ENCODE results near the gene PKN1. TPM values are rescaled to one million over a fixed set of nuclear protein-coding genes. Genes with fewer than 3 reads are reported as not detected.

The PKN1 gene
- total RNA-seq, 2 donors from 2014 or later = 103 to 141 TPM

- no peak overlapping the region for H3K27ac ChIP-seq (ENCODE audit: low read depth, low read length)
- no peaks in the 10 kb centered on the region for H3K4me1 ChIP-seq (ENCODE audit: control insufficient read depth, insufficient read depth, low read length)
- no peaks in the 10 kb centered on the region for H3K36me3 Mint-ChIP-seq (ENCODE audit: low read depth)
- no peak overlapping the region for H3K27ac Mint-ChIP-seq
- H3K4me3 Mint-ChIP-seq = no peak overlapping the region
- H3K4me1 Mint-ChIP-seq = no peaks in the 10 kb centered on the region
- peaks cover 4% of the 10 kb centered on the region for H3K27me3 Mint-ChIP-seq (ENCODE audit: insufficient read depth)
- no peaks in the 10 kb centered on the region for H3K36me3 ChIP-seq (ENCODE audit: control insufficient read depth, insufficient read depth, low read length)
- 88 to 92% methylated on average over 4 to 5 of the region's 5 CpGs for WGBS, 2 experiments (ENCODE audit: insufficient coverage in 1 of 2, insufficient read length in 1 of 2)
- DNase-seq = no peak
- no peak overlapping the region for H3K9ac ChIP-seq (ENCODE audit: extremely low read depth, low read length, poor library complexity, severe bottlenecking)
- H3K27me3 ChIP-seq (ENCODE audit: control insufficient read depth, insufficient read depth, low read length, poor library complexity, severe bottlenecking) = no peaks in the 10 kb centered on the region
- TF ChIP-seq CTCF (conservative IDR thresholded peaks at IDR 0.05) = no peak
- H3K9me3 Mint-ChIP-seq = no peaks in the 10 kb centered on the region
- no peak overlapping the region for H3K4me3 ChIP-seq (ENCODE audit: low read length)
- H3K9me3 ChIP-seq (ENCODE audit: control insufficient read depth, low read length) = no peaks in the 10 kb centered on the region
Measured at GRCh38 chr19:14390548-14390947, 42.6 kb upstream of the PKN1 start.

GRCh38 chr19:14391156-14391821 is 41.8 kb upstream of the PKN1 start:
- no peak for TF ChIP-seq CTCF (conservative IDR thresholded peaks at IDR 0.05)
- H3K9ac ChIP-seq (ENCODE audit: extremely low read depth, low read length, poor library complexity, severe bottlenecking) = no peak overlapping the region
- H3K4me1 ChIP-seq (ENCODE audit: control insufficient read depth, insufficient read depth, low read length) = no peaks in the 10 kb centered on the region
- 94 to 95% methylated on average over 7 to 9 of the region's 10 CpGs for WGBS, 2 experiments (ENCODE audit: insufficient coverage in 1 of 2, insufficient read length in 1 of 2)
- no peak overlapping the region for H3K4me3 ChIP-seq (ENCODE audit: low read length)
- Mint-ChIP-seq H3K4me3 (no peak overlapping the region), H3K27me3 (ENCODE audit: insufficient read depth) (peaks cover 4% of the 10 kb centered on the region), H3K4me1 (no peaks in the 10 kb centered on the region), H3K9me3 (no peaks in the 10 kb centered on the region), H3K27ac (no peak overlapping the region), H3K36me3 (ENCODE audit: low read depth) (no peaks in the 10 kb centered on the region)
- H3K27ac ChIP-seq (ENCODE audit: low read depth, low read length) = no peak overlapping the region
- DNase-seq = no peak
- no peaks in the 10 kb centered on the region for H3K9me3 ChIP-seq (ENCODE audit: control insufficient read depth, low read length)
- no peaks in the 10 kb centered on the region for H3K27me3 ChIP-seq (ENCODE audit: control insufficient read depth, insufficient read depth, low read length, poor library complexity, severe bottlenecking)
- no peaks in the 10 kb centered on the region for H3K36me3 ChIP-seq (ENCODE audit: control insufficient read depth, insufficient read depth, low read length)

- TF ChIP-seq CTCF (conservative IDR thresholded peaks at IDR 0.05) = no peak
- WGBS, 2 experiments (ENCODE audit: insufficient coverage in 1 of 2, insufficient read length in 1 of 2) = 63 to 71% methylated on average over 4 of the region's 5 CpGs
Measured at GRCh38 chr19:14393329-14393728, 39.8 kb upstream of the PKN1 start.

More at GRCh38 chr19:14393329-14393728, 39.8 kb upstream of the PKN1 start:
- no peak overlapping the region for H3K27ac Mint-ChIP-seq
- Histone ChIP-seq H3K9me3 (ENCODE audit: control insufficient read depth, low read length) (no peaks in the 10 kb centered on the region), H3K4me1 (ENCODE audit: control insufficient read depth, insufficient read depth, low read length) (no peaks in the 10 kb centered on the region), H3K9ac (ENCODE audit: extremely low read depth, low read length, poor library complexity, severe bottlenecking) (no peak overlapping the region), H3K27me3 (ENCODE audit: control insufficient read depth, insufficient read depth, low read length, poor library complexity, severe bottlenecking) (no peaks in the 10 kb centered on the region), H3K27ac (ENCODE audit: low read depth, low read length) (no peak overlapping the region), H3K4me3 (ENCODE audit: low read length) (no peak overlapping the region), H3K36me3 (ENCODE audit: control insufficient read depth, insufficient read depth, low read length) (no peaks in the 10 kb centered on the region)
- H3K4me1 Mint-ChIP-seq = no peaks in the 10 kb centered on the region
- peaks cover 4% of the 10 kb centered on the region for H3K27me3 Mint-ChIP-seq (ENCODE audit: insufficient read depth)
- H3K9me3 Mint-ChIP-seq = no peaks in the 10 kb centered on the region
- no peaks in the 10 kb centered on the region for H3K36me3 Mint-ChIP-seq (ENCODE audit: low read depth)
- H3K4me3 Mint-ChIP-seq = no peak overlapping the region
- peak; percentile 72 for DNase-seq
